GM19324 (cell line): ENCODE measurements around the gene ABCA9.
"Not testable (repeated sequence)": the region's sequence is repeated elsewhere in the genome, so short reads cannot be mapped to it uniquely, and the experiment has no call there.

Experiments used
- ATAC-seq: cut with Tn5 transposase; IDR thresholded peaks from one replicate; pipeline ENCODE4 v1.9.1; 2021; ENCODE audit warnings: mild to moderate bottlenecking, moderate library complexity; ENCODE audit not compliant: unreplicated experiment, low FRiP score

Gene ABCA9

GRCh38 chr17:69043098-69043734 is 17.5 kb downstream of the ABCA9 start:
- no peak for ATAC-seq

DNA sequence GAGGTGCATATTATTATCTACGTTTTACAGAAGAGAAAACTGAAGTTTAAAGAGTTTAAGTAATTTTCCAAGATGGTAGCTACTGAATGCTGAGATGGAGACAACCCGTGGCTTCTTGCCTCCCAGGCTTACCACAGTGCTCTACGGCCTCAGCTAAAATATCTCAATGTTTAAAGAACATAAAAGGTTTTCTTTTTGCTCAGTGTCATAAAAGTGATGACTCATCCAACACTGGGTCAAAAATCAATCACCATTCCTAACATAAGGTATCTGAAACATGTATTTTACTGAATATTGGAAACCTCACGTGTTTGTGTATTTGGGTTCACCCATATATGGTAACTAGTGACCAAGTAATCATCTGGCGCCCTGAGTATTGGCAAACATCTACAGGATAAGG is 18.4 kb downstream of the ABCA9 start:
- ATAC-seq, result no peak

GRCh38 chr17:69031839-69032238 is 28.9 kb downstream of the ABCA9 start:
- ATAC-seq, result no peak

- ATAC-seq, result no peak
Observed at GRCh38 chr17:69030169-69030568, 30.6 kb downstream of the ABCA9 start.

DNA sequence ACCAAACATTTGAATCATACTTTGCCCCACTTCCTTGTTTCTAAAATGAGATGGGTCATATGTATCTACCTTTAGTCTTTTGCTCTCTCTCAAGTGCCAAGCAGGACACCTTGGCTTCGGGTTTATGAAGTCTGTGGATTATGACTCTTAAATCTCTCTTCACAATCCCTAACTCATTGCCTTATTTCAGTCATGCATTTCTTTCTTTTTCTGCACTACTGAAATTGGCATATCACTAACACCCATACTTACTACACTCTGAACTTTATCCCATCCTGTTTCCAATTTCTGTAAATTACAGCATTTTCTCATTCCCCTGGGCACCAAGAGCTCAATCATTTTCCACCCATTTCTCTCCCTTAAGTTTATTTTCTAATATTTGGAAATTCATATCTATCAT is 42.0 kb downstream of the ABCA9 start:
- no peak for ATAC-seq

GRCh38 chr17:69018022-69018615 is 42.6 kb downstream of the ABCA9 start:
- ATAC-seq, result no peak

- no peak for ATAC-seq
Observed at GRCh38 chr17:69015631-69016030, 45.1 kb downstream of the ABCA9 start.

GRCh38 chr17:69012895-69013805 is 47.6 kb downstream of the ABCA9 start:
- no peak for ATAC-seq

GRCh38 chr17:69009930-69010329 is 50.8 kb downstream of the ABCA9 start:
- ATAC-seq, result no peak

DNA sequence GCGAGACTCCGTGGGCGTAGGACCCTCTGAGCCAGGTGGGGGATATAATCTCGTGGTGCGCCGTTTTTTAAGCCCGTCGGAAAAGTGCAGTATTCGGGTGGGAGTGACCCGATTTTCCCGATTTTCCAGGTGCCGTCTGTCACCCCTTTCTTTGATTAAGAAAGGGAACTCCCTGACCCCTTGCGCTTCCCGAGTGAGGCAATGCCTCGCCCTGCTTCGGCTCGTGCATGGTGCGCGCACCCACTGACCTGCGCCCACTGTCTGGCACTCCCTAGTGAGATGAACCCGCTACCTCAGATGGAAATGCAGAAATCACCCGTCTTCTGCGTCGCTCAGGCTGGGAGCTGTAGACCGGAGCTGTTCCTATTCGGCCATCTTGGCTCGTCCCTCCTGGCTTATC is 56.0 kb downstream of the ABCA9 start:
- not testable (repeated sequence) for ATAC-seq

DNA sequence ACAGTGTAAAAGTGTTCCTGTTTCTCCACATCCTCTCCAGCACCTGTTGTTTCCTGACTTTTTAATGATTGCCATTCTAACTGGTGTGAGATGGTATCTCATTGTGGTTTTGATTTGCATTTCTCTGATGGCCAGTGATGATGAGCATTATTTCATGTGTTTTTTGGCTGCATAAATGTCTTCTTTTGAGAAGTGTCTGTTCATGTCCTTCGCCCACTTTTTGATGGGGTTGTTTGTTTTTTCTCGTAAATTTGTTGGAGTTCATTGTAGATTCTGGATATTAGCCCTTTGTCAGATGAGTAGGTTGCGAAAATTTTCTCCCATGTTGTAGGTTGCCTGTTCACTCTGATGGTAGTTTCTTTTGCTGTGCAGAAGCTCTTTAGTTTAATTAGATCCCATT is 61.0 kb downstream of the ABCA9 start:
- not testable (repeated sequence) for ATAC-seq

GRCh38 chr17:68993112-68993511 is 67.6 kb downstream of the ABCA9 start:
- no peak for ATAC-seq

DNA sequence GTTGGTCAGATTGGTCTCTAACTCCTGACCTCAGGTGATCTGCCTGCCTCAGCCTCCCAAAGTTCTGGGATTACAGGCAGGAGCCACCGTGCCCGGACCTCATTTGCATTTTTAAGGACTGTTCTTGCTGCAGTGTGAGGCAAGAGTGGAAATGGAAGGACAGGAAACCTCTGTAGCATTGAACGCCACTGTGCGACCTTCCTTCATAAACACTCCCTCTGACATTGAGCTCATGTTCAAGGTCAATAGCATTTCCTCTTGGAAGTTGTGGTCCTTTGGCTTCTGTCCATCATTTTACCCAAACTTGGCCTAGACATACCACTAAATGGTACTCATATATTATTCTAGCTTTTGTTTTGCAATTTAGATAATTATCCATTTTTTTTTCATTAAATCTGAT is 72.8 kb downstream of the ABCA9 start:
- ATAC-seq, result no peak

DNA sequence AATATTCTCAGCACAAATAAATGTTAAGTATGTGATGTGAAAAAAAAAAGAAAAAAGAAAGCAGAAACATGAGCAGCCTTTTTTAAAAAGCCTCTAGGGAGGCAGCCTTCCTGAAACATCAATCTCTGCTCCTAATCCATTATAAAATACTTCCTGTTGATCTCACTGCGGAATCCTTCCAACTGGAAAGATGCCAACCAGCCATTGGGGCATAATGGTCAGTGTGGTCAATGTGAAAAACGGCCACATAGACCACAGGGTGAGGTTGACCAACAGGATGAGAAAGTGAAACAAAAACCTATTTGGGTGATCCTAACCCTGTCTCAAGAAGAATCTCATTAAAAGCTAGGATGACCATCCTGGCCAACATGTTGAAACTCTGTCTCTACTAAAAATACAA is 79.4 kb downstream of the ABCA9 start:
- ATAC-seq, result no peak

DNA sequence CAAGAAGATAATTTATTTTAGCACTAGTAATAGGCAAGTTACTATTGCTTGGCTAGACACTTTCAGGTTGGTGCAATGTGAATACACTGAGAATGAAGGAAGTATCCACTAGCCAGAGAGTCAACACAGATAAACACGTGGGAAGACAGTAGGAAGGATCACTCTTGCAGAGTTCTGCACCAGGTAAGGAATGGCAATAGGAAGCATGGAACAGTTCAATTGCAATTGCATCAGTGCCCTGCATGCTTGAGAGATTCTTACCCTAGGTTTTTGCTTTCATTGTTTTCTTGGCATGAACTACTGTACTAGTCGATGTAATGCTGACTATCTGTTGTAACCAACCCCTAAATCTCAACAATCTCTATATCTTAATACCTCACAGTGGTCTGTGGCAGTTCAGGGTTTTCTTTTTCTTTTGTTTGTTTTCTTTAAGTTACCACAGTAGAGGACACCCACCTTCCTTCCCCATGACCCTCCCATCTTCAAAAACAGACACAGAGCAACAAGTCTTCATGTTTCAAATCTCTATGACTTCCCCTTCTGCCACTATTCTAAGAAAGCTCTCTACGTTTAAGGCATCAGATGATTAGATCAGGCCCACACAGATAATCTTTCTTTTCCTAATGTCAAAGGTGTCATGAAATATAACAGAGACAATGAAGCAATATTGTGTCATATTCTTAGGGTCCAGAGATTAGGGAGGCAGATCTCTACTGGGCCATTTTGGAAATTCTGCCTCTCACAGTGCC is 87.5 kb downstream of the ABCA9 start:
- ATAC-seq, result no peak

DNA sequence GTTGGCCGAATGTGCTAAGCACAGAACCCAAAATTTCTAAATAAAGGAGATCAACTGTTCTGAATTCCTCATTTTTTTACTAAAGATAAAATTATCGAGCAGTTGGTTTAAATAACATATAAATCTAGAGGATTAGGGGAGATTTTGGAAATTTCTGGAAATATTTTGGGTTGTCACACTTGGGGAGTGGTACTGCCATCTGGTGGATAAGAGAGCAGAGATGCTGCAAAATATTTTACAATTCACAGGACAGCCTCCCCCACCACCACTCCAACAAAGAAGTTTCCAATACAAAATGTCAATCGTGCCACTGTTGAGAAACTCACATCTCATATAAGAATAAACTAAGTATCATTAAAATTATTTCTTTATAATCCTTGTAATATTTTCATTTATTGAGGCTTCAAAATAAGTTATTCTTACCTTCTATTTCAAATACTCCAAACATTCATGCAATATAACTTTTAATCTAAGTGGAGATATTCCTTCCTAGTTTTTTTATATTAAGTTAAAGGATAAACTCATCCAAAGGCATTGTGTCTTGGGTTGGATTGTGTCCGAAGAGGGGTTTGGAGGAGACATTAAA is 88.5 kb downstream of the ABCA9 start:
- ATAC-seq, result no peak

DNA sequence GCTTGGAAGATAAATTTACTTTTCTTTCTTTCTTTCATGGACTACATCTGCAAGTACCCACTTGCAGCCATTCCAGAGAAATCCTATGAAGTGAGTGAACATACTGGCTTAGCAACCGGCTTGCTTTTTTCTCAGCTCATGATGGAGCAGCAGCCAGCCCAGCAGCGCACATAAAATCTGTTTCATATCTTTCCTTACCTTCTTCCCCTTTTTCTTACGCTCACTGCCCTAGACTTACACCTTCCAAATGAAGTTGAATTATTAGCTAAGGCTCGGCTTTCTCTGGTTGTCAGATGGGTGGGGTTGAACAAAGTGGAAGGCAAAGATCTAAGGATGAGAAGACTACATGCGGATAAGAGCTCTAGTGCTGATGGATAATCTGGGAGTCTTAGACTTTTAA is 91.6 kb downstream of the ABCA9 start:
- no peak for ATAC-seq

DNA sequence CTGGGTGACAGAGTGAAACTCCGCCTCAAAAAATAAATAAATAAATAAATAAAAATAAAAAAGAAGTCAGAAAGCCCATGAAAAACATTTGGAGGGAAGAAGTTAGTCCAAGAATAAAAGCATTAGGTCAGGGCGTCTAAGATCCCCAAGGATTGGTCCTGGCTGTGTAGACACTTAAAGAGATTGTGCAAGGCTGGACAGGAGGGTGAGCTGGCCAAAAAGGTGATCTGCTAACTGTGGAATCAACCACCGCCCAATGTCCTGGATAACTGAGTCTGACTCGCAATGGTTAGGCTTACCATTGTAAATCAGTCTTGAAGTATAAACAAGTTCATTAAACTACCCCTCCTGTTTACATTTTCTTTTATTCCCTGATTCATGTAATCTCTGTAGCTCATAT is 96.8 kb downstream of the ABCA9 start:
- no peak for ATAC-seq

DNA sequence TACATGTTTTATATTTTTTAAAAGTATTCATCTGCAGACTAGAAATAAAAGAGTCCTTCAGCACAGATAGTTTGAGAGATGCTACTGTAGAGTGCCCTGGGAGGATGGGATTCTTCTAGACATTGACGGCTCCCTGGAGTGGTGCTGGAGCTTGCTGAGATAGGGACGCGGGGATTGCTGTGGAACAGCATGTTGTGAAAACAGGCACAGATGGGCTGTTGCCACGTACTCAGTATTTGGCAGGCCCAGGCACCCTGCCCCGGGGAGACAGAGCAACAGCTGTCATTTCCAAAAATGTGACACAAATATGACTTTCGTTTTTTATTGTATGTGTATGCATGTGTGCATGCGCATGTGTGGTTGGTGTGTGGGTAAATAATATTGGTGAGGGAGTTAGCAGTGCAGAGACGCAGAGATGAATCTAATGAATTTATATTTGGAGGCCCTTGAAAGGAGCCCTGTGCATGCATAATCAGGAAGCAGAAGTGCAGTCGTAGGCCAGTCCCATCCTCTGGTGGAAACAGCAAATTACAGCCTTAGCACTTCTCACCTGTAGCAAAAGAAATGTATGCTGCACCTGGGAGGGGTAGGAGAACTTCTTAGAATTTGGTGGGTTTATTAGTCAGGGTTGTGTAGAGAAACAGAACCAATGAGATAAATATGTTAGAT is 99.4 kb downstream of the ABCA9 start:
- ATAC-seq, result no peak

DNA sequence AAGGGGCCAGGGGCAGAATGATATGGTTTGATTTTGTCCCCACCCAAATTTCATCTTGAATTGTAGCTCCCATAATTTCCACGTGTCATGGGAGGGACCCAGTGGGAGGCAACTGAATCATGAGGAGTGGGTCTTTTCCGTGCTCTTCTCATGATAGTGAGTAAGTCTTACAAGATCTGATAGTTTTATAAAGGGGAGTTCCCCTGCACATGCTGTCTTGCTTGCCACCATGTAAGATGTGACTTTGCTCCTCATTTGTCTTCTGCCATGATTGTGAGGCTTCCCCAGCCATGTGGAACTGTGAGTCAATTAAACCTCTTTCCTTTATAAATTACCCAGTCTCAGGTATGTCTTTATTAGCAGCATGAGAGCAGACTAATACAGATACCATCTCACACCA is 101.6 kb downstream of the ABCA9 start:
- ATAC-seq, result not testable (repeated sequence)
